K562 (cell line): ENCODE results near the gene EPHB1. TPM values are rescaled to one million over a fixed set of nuclear protein-coding genes. Genes with fewer than 3 reads are reported as not detected.

Experiments used
- ATAC-seq: fragments of 200-7000 bp; cut with Tn5 transposase; 3 replicates; pipeline ENCODE4 v1.9.1; 2020; ENCODE audit warnings: moderate library complexity
- BruUV-seq: library from RNA; stranded (reverse); fragments of 400-500 nt; replicated peaks from 2 replicates; lab custom pipeline; 2021; lab: Mats Ljungman, UMichigan
- CTCF ChIA-PET: fragments of 300-600 bp; formaldehyde crosslinking; extraction: SDS; loops from one replicate; lab custom pipeline; 2021; ENCODE audit warnings: low intra/inter-chr PET ratio; lab: Yijun Ruan, JAX
- POLR2A ChIA-PET: fragments of 300-600, 350-650 bp; sonication (Branson Sonifier 250); formaldehyde crosslinking; extraction: SDS; loops from one replicate; lab custom pipeline; 2021; ENCODE audit warnings: antibody characterized with exemption, inconsistent platforms; lab: Yijun Ruan, JAX
- DNase-seq, 4 experiments: peaks; one replicate each; pipeline versions ENCODE4 v3.0.0 to v3.0.0-alpha.2; 2011 to 2018; ENCODE audit warnings: low spot score in 3 of 4, mixed read lengths in 3 of 4; ENCODE audit errors: extremely low read depth in 1 of 4
- FAIRE-seq: peaks from 2 replicates; lab custom pipeline; 2011; peaks lifted over from hg19 to GRCh38; lab: Jason Lieb, UNC
- H2AFZ ChIP-seq: 2 replicates; pipeline ENCODE4 v1.6.0; 2011; ENCODE audit warnings: low read depth, low read length, control low read depth, inconsistent platforms
- H3K27ac ChIP-seq: fragments of 200-600 bp; 3 replicates; pipeline ENCODE4 v1.8.0; 2011; ENCODE audit warnings: low read depth, mild to moderate bottlenecking, control low read depth, inconsistent platforms, low read length, moderate library complexity, mixed read lengths; ENCODE audit errors: extremely low read depth
- H3K27me3 ChIP-seq, 2 experiments: fragments of 300-600 bp in 1 of 2; 2 replicates in 1 of 2; 3 replicates in 1 of 2; pipeline versions ENCODE4 v1.6.0 to v1.8.0; 2011; ENCODE audit warnings: inconsistent platforms in 2 of 2, low read length in 2 of 2, mild to moderate bottlenecking in 1 of 2, mixed read lengths in 1 of 2, moderate library complexity in 1 of 2; ENCODE audit not compliant: control insufficient read depth in 2 of 2, insufficient read depth in 2 of 2
- H3K36me3 ChIP-seq: fragments of 300-600 bp; 3 replicates; pipeline ENCODE4 v1.8.0; 2011; ENCODE audit warnings: mild to moderate bottlenecking, low read length, inconsistent platforms; ENCODE audit not compliant: control insufficient read depth, insufficient read depth
- H3K4me1 ChIP-seq, 2 experiments: fragments of 200-600 bp in 1 of 2; replicated peaks in 1 of 2; 2 replicates in 1 of 2; 3 replicates in 1 of 2; pipeline versions ENCODE4 v1.5.1 to v1.8.0; 2011; ENCODE audit warnings: inconsistent platforms in 2 of 2, low read length in 2 of 2, mild to moderate bottlenecking in 1 of 2, mixed read lengths in 1 of 2, moderate library complexity in 1 of 2; ENCODE audit not compliant: control insufficient read depth in 2 of 2, insufficient read depth in 2 of 2
- H3K4me2 ChIP-seq: 2 replicates; pipeline ENCODE4 v1.6.1; 2011; ENCODE audit warnings: low read length, control low read depth, inconsistent platforms, mixed read lengths; ENCODE audit not compliant: insufficient read depth
- H3K4me3 ChIP-seq: fragments of 200-600 bp; sonication (generic), shearing (Covaris generic); 2 replicates; pipeline ENCODE4 v1.5.1; 2016; ENCODE audit warnings: control low read depth, inconsistent platforms
- H3K79me2 ChIP-seq: fragments of 200-600 bp; 3 replicates; pipeline ENCODE4 v1.8.0; 2011; ENCODE audit warnings: low read length, inconsistent platforms; ENCODE audit not compliant: control insufficient read depth, insufficient read depth
- H3K9ac ChIP-seq, 2 experiments: 2 replicates each; pipeline versions ENCODE4 v1.6.0 to v1.6.1; 2011; ENCODE audit warnings: low read depth in 2 of 2, low read length in 2 of 2, control low read depth in 1 of 2, inconsistent platforms in 1 of 2, mild to moderate bottlenecking in 1 of 2, mixed read lengths in 1 of 2; ENCODE audit not compliant: insufficient read depth in 1 of 2
- H3K9me1 ChIP-seq: one replicate; pipeline ENCODE4 v1.6.0; 2011; ENCODE audit warnings: inconsistent platforms, mild to moderate bottlenecking, low read length, moderate library complexity; ENCODE audit not compliant: control insufficient read depth, insufficient read depth
- H3K9me3 ChIP-seq: replicated peaks from 2 replicates; pipeline ENCODE4 v1.5.1; 2011; ENCODE audit warnings: low read depth, low read length, inconsistent platforms; ENCODE audit not compliant: control insufficient read depth, insufficient read depth
- H4K20me1 ChIP-seq: replicated peaks from 2 replicates; pipeline ENCODE4 v1.6.1; 2011; ENCODE audit warnings: low read length, inconsistent platforms, mixed read lengths; ENCODE audit not compliant: control insufficient read depth, insufficient read depth
- CTCFL ChIP-seq: IDR thresholded peaks from 2 replicates; pipeline ENCODE4 v1.6.1; 2011; ENCODE audit warnings: borderline replicate concordance, low read depth, mild to moderate bottlenecking, moderate library complexity, low read length; ENCODE audit not compliant: insufficient read depth, poor library complexity, severe bottlenecking
- L3MBTL2 ChIP-seq: fragments of 450-650 bp; IDR thresholded peaks from 2 replicates; pipeline ENCODE4 v1.6.1; 2016; ENCODE audit warnings: mild to moderate bottlenecking, moderate library complexity
- MAFG ChIP-seq: fragments of 450-650 bp; conservative IDR thresholded peaks from 2 replicates; pipeline ENCODE4 v1.6.1; 2016; ENCODE audit warnings: missing genetic modification characterization, missing compliant biosample characterization
- MXI1 ChIP-seq: IDR thresholded peaks from 2 replicates; pipeline ENCODE4 v1.6.1; 2011; ENCODE audit warnings: low read depth, mild to moderate bottlenecking, improper control_type of control experiment, low read length
- NEUROD1 ChIP-seq: fragments of 150-350 bp; IDR thresholded peaks from 2 replicates; pipeline ENCODE4 v1.6.1; 2014; ENCODE audit warnings: borderline replicate concordance, low read length, low read depth; ENCODE audit not compliant: partially characterized antibody
- NFIC ChIP-seq: fragments of 450-650 bp; IDR thresholded peaks from 2 replicates; pipeline ENCODE4 v1.6.1; 2017; ENCODE audit warnings: mild to moderate bottlenecking, inconsistent platforms
- POLR2AphosphoS5 ChIP-seq: IDR thresholded peaks from 2 replicates; pipeline ENCODE4 v1.6.1; 2011; ENCODE audit warnings: mild to moderate bottlenecking, low read depth, low read length, moderate library complexity; ENCODE audit not compliant: control insufficient read depth, insufficient read depth
- SAFB ChIP-seq: fragments of 200-400 bp; formaldehyde crosslinking; IDR thresholded peaks from 2 replicates; pipeline ENCODE4 v1.6.1; 2017; ENCODE audit warnings: low read depth, low read length, borderline replicate concordance
- TEAD1 ChIP-seq, 2 experiments: fragments of 450-650 bp in 1 of 2; sonication (generic) in 1 of 2; formaldehyde crosslinking; IDR thresholded peaks; 2 replicates each; pipeline versions ENCODE4 v1.4.0 to v1.8.0; 2020 to 2022; ENCODE audit warnings: mild to moderate bottlenecking in 2 of 2, missing genetic modification reagents in 1 of 2
- THRB ChIP-seq: fragments of 450-650 bp; formaldehyde crosslinking; conservative IDR thresholded peaks from 2 replicates; pipeline ENCODE4 v1.4.0; 2022; ENCODE audit warnings: mild to moderate bottlenecking, missing genetic modification characterization
- USF2 ChIP-seq: sonication (generic); formaldehyde crosslinking; IDR thresholded peaks from 2 replicates; pipeline ENCODE4 v1.5.0; 2020; ENCODE audit warnings: missing genetic modification reagents
- ZBTB5 ChIP-seq: fragments of 450-650 bp; IDR thresholded peaks from 2 replicates; pipeline ENCODE4 v1.6.1; 2017; ENCODE audit warnings: antibody characterized with exemption
- ZNF639 ChIP-seq, 2 experiments: fragments of 200-800 bp in 1 of 2; sonication (Bioruptor generic) in 1 of 2; sonication (generic) in 1 of 2; formaldehyde crosslinking in 1 of 2; IDR thresholded peaks in 1 of 2; conservative IDR thresholded peaks in 1 of 2; 2 replicates each; pipeline versions ENCODE4 v1.5.0 to v1.6.1; 2016 to 2020; ENCODE audit warnings: missing compliant biosample characterization in 1 of 2, missing genetic modification characterization in 1 of 2, missing genetic modification reagents in 1 of 2
- WGBS: fragments of 100-300 bp; shearing (Covaris generic); methylation state at CpG from one replicate; pipeline ENCODE4 v1.1.6; 2016; ENCODE audit warnings: low coverage, mixed read lengths; ENCODE audit not compliant: insufficient coverage; ENCODE audit errors: missing lambda C conversion rate; 5-methylcytosine and 5-hydroxymethylcytosine counted together
- in situ Hi-C: fragments of 300-500 bp; cut with MboI; formaldehyde crosslinking; loops from 4 replicates; pipeline ENCODE4 v1.15.0; 2018; ENCODE audit warnings: inconsistent platforms, mixed read lengths
- intact Hi-C: fragments of 100-400 bp; cut with micrococcal nuclease; formaldehyde crosslinking; loops from 2 replicates; pipeline ENCODE4 v1.14.2; 2022
- polyA plus RNA-seq, 8 experiments: library from polyadenylated mRNA; depleted of rRNA in 4 of 8; stranded (reverse) in 5 of 8; unstranded in 3 of 8; fragments of >200 nt; fragmentation: Nextera tagmentation in 2 of 8; fragmentation: Illumina TruSeq in 1 of 8; extraction: Ambion mirVana in 2 of 8; extraction: Trizol in 1 of 8; gene quantifications; 2 replicates each; pipeline versions ENCODE4 v1.2.1 to v1.2.3, GENCODE V29; 2011 to 2014; ENCODE audit warnings: inconsistent platforms in 1 of 8, missing spikeins in 1 of 8
- total RNA-seq, 7 experiments: library from RNA; depleted of rRNA in 6 of 7; stranded (reverse); fragments of >200 nt in 6 of 7; fragmentation: Illumina TruSeq in 2 of 7; extraction: Trizol in 2 of 7; gene quantifications; 2 replicates each; pipeline versions ENCODE4 v1.2.1 to v1.2.3, GENCODE V29; 2011 to 2021; ENCODE audit warnings: low replicate concordance in 1 of 7

The EPHB1 gene
- total and polyA plus RNA-seq, 9 of the 15 experiments (the other 6 are each of a cell fraction or from before 2014, with no cell fraction given) = 0.29 TPM; not detected in 8

GRCh38 chr3:134850761-134851160 lies 55.7 kb downstream of the EPHB1 start:
- Histone ChIP-seq H3K27ac (no peak overlapping the region), H4K20me1 (no peaks in the 10 kb centered on the region), H2AFZ (no peak overlapping the region), H3K4me3 (no peak overlapping the region), H3K27me3 (no peaks in the 10 kb centered on the region), H3K79me2 (no peaks in the 10 kb centered on the region), H3K36me3 (no peaks in the 10 kb centered on the region), H3K9ac (no peak overlapping the region), H3K4me1 (no peaks in the 10 kb centered on the region), H3K9me3 (no peaks in the 10 kb centered on the region), H3K9me1 (no peaks in the 10 kb centered on the region), H3K4me2 (no peak overlapping the region)
- POLR2A ChIA-PET = no interaction called here
- FAIRE-seq (no peak), DNase-seq (no peak), ATAC-seq (no peak)
- TF ChIP-seq CTCFL (no peak), THRB (no peak), POLR2AphosphoS5 (no peak), USF2 (no peak), NFIC (no peak), MAFG (tag) (no peak), MXI1 (no peak), ZNF639 (CRISPR knock-in tag; conservative IDR thresholded peaks at IDR 0.05 in 1 of 2, IDR thresholded peaks at IDR 0.05 in 1 of 2) (no peak), TEAD1 (CRISPR knock-in tag; IDR thresholded peaks at IDR 0.05) (no peak), L3MBTL2 (no peak), SAFB (no peak), NEUROD1 (no peak), ZBTB5 (no peak)
- intact Hi-C loops (no loop called here), in situ Hi-C loops (no loop called here)
- no TSS peak for BruUV-seq
- CTCF ChIA-PET = no interaction called here
- 0% methylated on average over 2 of the region's 3 CpGs for WGBS
